Body of pancreas (tissue), 4 donors: Measurements from ENCODE around the gene CASTOR1. TPM values are rescaled to one million over a fixed set of nuclear protein-coding genes. Genes with fewer than 3 reads are reported as not detected.
A peak's percentile ranks its signal among the peaks of the same experiment; 100 is the strongest.

Source experiments
- ATAC-seq: fragments of 150-250 bp; one replicate; pipeline ENCODE4 v1.9.1; 2016
- DNase-seq, 4 donors: peaks; one replicate each; pipeline ENCODE4 v3.0.0-alpha.2; 2019
- H3K27ac ChIP-seq, 4 donors: fragments of 200-600 bp; sonication (generic); 1 replicate in 3 of 4; 2 replicates in 1 of 4; pipeline versions ENCODE4 v1.5.1 to v1.6.1; 2016 to 2019; ENCODE audit warnings: mild to moderate bottlenecking in 1 of 4, mixed read lengths in 1 of 4, moderate library complexity in 1 of 4
- H3K27me3 ChIP-seq, 2 donors: fragments of 200-600 bp; sonication (generic); one replicate each; pipeline ENCODE4 v1.6.0; 2016; ENCODE audit warnings: mild to moderate bottlenecking in 1 of 2
- H3K36me3 ChIP-seq, 2 donors: fragments of 200-600 bp; sonication (generic); replicated peaks in 1 of 2; 2 replicates each; pipeline ENCODE4 v1.5.1; 2016; ENCODE audit warnings: low read depth in 2 of 2; ENCODE audit not compliant: insufficient read depth in 1 of 2
- H3K4me1 ChIP-seq: fragments of 200-600 bp; sonication (generic); one replicate; pipeline ENCODE4 v1.6.0; 2016
- H3K4me3 ChIP-seq, 2 donors: fragments of 200-600 bp; sonication (generic); 1 replicate in 1 of 2; 2 replicates in 1 of 2; pipeline ENCODE4 v1.5.1; 2016 to 2019
- H3K9me3 ChIP-seq, 3 donors: fragments of 200-600 bp; sonication (generic); 1 replicate in 2 of 3; 2 replicates in 1 of 3; pipeline ENCODE4 v1.5.1; 2016
- CTCF ChIP-seq, 7 experiments: fragments of 450-650 bp in 4 of 7; fragments of 200-600 bp in 3 of 7; sonication (generic) in 3 of 7; IDR thresholded peaks; one replicate each; pipeline ENCODE4 v1.5.1; 2016 to 2019; ENCODE audit warnings: antibody characterized with exemption in 7 of 7
- POLR2A ChIP-seq, 3 donors: fragments of 450-650 bp; IDR thresholded peaks; one replicate each; pipeline ENCODE4 v1.6.1; 2016; ENCODE audit warnings: antibody characterized with exemption in 3 of 3, mild to moderate bottlenecking in 2 of 3
- WGBS, 2 donors: methylation state at CpG; one replicate each; pipeline ENCODE4 v1.1.5; 2017; 5-methylcytosine and 5-hydroxymethylcytosine counted together
- intact Hi-C: fragments of 100-400 bp; cut with DNase I; formaldehyde crosslinking; loops from one replicate; pipeline ENCODE4 v1.15.1; 2023
- total RNA-seq, 2 donors: library from RNA; depleted of rRNA; stranded (reverse); fragments of >200 nt; gene quantifications; one replicate each; pipeline ENCODE4 v1.1.0, GENCODE V29; 2016

Gene CASTOR1
- total RNA-seq, 2 donors from 2014 or later: 4.2 to 21.4 TPM

GRCh38 chr22:30304495-30305244, 15.4 kb upstream of the CASTOR1 start:
- no peak for TF ChIP-seq POLR2A (IDR thresholded peaks at IDR 0.05)
- no peak for TF ChIP-seq CTCF (IDR thresholded peaks at IDR 0.05)
- DNase-seq (peak in 3 of 4 donors; percentile 27 to 55 (median 49)), ATAC-seq (peak; percentile 63)
- WGBS, 2 donors: 55 to 59% methylated on average over 7 of the region's 7 CpGs
- Histone ChIP-seq H3K4me1 (peaks cover 77% of the 10 kb centered on the region), H3K27ac (peak overlapping the region; percentile 20 to 79 (median 68)), H3K36me3 (no peaks in the 10 kb centered on the region), H3K4me3 (no peak overlapping the region), H3K9me3 (no peaks in the 10 kb centered on the region), H3K27me3 (no peaks in the 10 kb centered on the region)
- intact Hi-C loops: no loop called here

GRCh38 chr22:30302810-30303138, 13.5 kb upstream of the CASTOR1 start:
- TF ChIP-seq POLR2A (IDR thresholded peaks at IDR 0.05): no peak
- TF ChIP-seq CTCF (IDR thresholded peaks at IDR 0.05): no peak
- H3K27ac ChIP-seq: peak overlapping the region; percentile 13 to 79 (median 68)
- H3K27me3 ChIP-seq: no peaks in the 10 kb centered on the region
- 73 to 76% methylated on average over 5 of the region's 5 CpGs for WGBS, 2 donors
- no peaks in the 10 kb centered on the region for H3K36me3 ChIP-seq
- ATAC-seq (no peak), DNase-seq (no peak)
- H3K4me1 ChIP-seq: peaks cover 67% of the 10 kb centered on the region
- intact Hi-C loops: no loop called here
- no peak overlapping the region for H3K4me3 ChIP-seq
- H3K9me3 ChIP-seq: no peaks in the 10 kb centered on the region

- intact Hi-C loops: no loop called here
- TF ChIP-seq CTCF (IDR thresholded peaks at IDR 0.05): no peak
- TF ChIP-seq POLR2A (IDR thresholded peaks at IDR 0.05): no peak
- Histone ChIP-seq H3K4me1 (peaks cover 66% of the 10 kb centered on the region), H3K9me3 (no peaks in the 10 kb centered on the region), H3K27me3 (no peaks in the 10 kb centered on the region), H3K27ac (peak overlapping the region; percentile 13 to 79 (median 68)), H3K4me3 (no peak overlapping the region), H3K36me3 (no peaks in the 10 kb centered on the region)
- 48 to 72% methylated on average over 9 of the region's 9 CpGs for WGBS, 2 donors
- DNase-seq (peak in 2 of 4 donors; percentile 19 to 67), ATAC-seq (peak; percentile 14)
These were observed 12.9 kb upstream of the CASTOR1 start for GRCh38 chr22:30301995-30302809.

GRCh38 chr22:30299322-30299721, 10.0 kb upstream of the CASTOR1 start:
- TF ChIP-seq CTCF (IDR thresholded peaks at IDR 0.05) (no peak), POLR2A (IDR thresholded peaks at IDR 0.05) (no peak)

More at GRCh38 chr22:30299322-30299721, 10.0 kb upstream of the CASTOR1 start:
- Histone ChIP-seq H3K4me3 (no peak overlapping the region), H3K4me1 (peaks cover 39% of the 10 kb centered on the region), H3K27ac (no peak overlapping the region), H3K27me3 (no peaks in the 10 kb centered on the region), H3K36me3 (peaks cover 0 to 2% of the 10 kb centered on the region in 2 donors), H3K9me3 (no peaks in the 10 kb centered on the region)
- no peak for DNase-seq
- WGBS, 2 donors: 91 to 92% methylated on average over 10 to 13 of the region's 13 CpGs
- intact Hi-C loops: no loop called here
- ATAC-seq: no peak
